GM12878 (cell line): ENCODE measurements around the gene NDUFC2. TPM values are rescaled to one million over a fixed set of nuclear protein-coding genes. Genes with fewer than 3 reads are reported as not detected.

ENCODE experiments used
- HDGF ChIP-seq: fragments of 450-650 bp; IDR thresholded peaks from 2 replicates; pipeline ENCODE4 v1.6.1; 2016; ENCODE audit warnings: antibody characterized with exemption
- IKZF2 ChIP-seq, 2 experiments: fragments of 450-650 bp; IDR thresholded peaks; 2 replicates each; pipeline ENCODE4 v1.6.1; 2017; ENCODE audit warnings: mild to moderate bottlenecking in 2 of 2, moderate library complexity in 2 of 2
- MEF2B ChIP-seq: fragments of 450-650 bp; IDR thresholded peaks from 2 replicates; pipeline ENCODE4 v1.6.1; 2018; ENCODE audit warnings: mild to moderate bottlenecking, moderate library complexity; ENCODE audit not compliant: partially characterized antibody, poor library complexity, severe bottlenecking
- MTA2 ChIP-seq: fragments of 450-650 bp; IDR thresholded peaks from 2 replicates; pipeline ENCODE4 v1.6.1; 2016; ENCODE audit warnings: low read depth, mild to moderate bottlenecking, moderate library complexity
- MXI1 ChIP-seq: fragments of 150-350 bp; IDR thresholded peaks from 2 replicates; pipeline ENCODE4 v1.6.1; 2011; ENCODE audit warnings: low read depth, mild to moderate bottlenecking, inconsistent platforms, low read length, improper control_type of control experiment
- NFIC ChIP-seq: IDR thresholded peaks from 2 replicates; pipeline ENCODE4 v1.6.1; 2012; ENCODE audit warnings: low read depth, mild to moderate bottlenecking, inconsistent platforms, low read length, moderate library complexity
- NFYA ChIP-seq: IDR thresholded peaks from 2 replicates; pipeline ENCODE4 v1.6.1; 2011; ENCODE audit warnings: low read depth, mild to moderate bottlenecking, low read length, improper control_type of control experiment, borderline replicate concordance
- PBX3 ChIP-seq: IDR thresholded peaks from 2 replicates; pipeline ENCODE4 v1.6.1; 2011; ENCODE audit warnings: mild to moderate bottlenecking, low read depth, low read length, moderate library complexity; ENCODE audit not compliant: insufficient replicate concordance
- RB1 ChIP-seq: fragments of 450-650 bp; formaldehyde crosslinking; IDR thresholded peaks from 2 replicates; pipeline ENCODE4 v1.6.1; 2017; ENCODE audit warnings: mild to moderate bottlenecking, borderline replicate concordance
- RUNX3 ChIP-seq: IDR thresholded peaks from 2 replicates; pipeline ENCODE4 v1.6.1; 2012; ENCODE audit warnings: low read length, inconsistent platforms
- SPI1 ChIP-seq: IDR thresholded peaks from 2 replicates; pipeline ENCODE4 v1.6.1; 2011; ENCODE audit warnings: low read depth, mild to moderate bottlenecking, low read length, moderate library complexity, borderline replicate concordance; ENCODE audit not compliant: insufficient read depth
- ZNF217 ChIP-seq: fragments of 450-650 bp; IDR thresholded peaks from 2 replicates; pipeline ENCODE4 v1.6.1; 2017; ENCODE audit warnings: antibody characterized with exemption, mild to moderate bottlenecking
- polyA plus RNA-seq, 11 experiments: library from polyadenylated mRNA; depleted of rRNA in 4 of 11; unstranded in 6 of 11; stranded (reverse) in 5 of 11; fragments of >200 nt; fragmentation: Nextera tagmentation in 4 of 11; fragmentation: Illumina TruSeq in 1 of 11; extraction: Ambion mirVana in 4 of 11; extraction: Trizol in 1 of 11; gene quantifications; 1 replicate in 1 of 11; 2 replicates in 10 of 11; pipeline versions ENCODE4 v1.2.1 to v1.2.3, GENCODE V29; 2011 to 2016; ENCODE audit warnings: inconsistent platforms in 2 of 11, missing spikeins in 2 of 11, low read depth in 1 of 11
- total RNA-seq, 4 experiments: library from RNA; depleted of rRNA in 3 of 4; stranded (reverse); fragments of >200 nt in 3 of 4; fragmentation: Illumina TruSeq in 1 of 4; extraction: Trizol in 1 of 4; gene quantifications; 2 replicates each; pipeline versions ENCODE4 v1.2.1 to v1.2.3, GENCODE V29; 2013 to 2021
- TF ChIP-seq, protein P1 (sequence below): fragments of 450-650 bp; formaldehyde crosslinking; IDR thresholded peaks from 2 replicates; pipeline ENCODE4 v1.5.0; 2022; ENCODE audit warnings: mild to moderate bottlenecking, missing genetic modification characterization

The NDUFC2 gene
- total and polyA plus RNA-seq, 10 of the 15 experiments (the other 5 are each of a cell fraction or from before 2014, with no cell fraction given): 103 to 529 (median 192) TPM

GRCh38 chr11:78112582-78113275 lies 33.1 kb upstream of the NDUFC2 start (continued):
- TF ChIP-seq, protein P1, sequence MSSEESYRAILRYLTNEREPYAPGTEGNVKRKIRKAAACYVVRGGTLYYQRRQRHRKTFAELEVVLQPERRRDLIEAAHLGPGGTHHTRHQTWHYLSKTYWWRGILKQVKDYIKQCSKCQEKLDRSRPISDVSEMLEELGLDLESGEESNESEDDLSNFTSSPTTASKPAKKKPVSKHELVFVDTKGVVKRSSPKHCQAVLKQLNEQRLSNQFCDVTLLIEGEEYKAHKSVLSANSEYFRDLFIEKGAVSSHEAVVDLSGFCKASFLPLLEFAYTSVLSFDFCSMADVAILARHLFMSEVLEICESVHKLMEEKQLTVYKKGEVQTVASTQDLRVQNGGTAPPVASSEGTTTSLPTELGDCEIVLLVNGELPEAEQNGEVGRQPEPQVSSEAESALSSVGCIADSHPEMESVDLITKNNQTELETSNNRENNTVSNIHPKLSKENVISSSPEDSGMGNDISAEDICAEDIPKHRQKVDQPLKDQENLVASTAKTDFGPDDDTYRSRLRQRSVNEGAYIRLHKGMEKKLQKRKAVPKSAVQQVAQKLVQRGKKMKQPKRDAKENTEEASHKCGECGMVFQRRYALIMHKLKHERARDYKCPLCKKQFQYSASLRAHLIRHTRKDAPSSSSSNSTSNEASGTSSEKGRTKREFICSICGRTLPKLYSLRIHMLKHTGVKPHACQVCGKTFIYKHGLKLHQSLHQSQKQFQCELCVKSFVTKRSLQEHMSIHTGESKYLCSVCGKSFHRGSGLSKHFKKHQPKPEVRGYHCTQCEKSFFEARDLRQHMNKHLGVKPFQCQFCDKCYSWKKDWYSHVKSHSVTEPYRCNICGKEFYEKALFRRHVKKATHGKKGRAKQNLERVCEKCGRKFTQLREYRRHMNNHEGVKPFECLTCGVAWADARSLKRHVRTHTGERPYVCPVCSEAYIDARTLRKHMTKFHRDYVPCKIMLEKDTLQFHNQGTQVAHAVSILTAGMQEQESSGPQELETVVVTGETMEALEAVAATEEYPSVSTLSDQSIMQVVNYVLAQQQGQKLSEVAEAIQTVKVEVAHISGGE (CRISPR knock-in tag): no peak
- TF ChIP-seq MTA2 (peak; percentile 83), ZNF217 (peak; percentile 72; the same call in 1 of the 2 replicates), SPI1 (peak; percentile 87), NFIC (peak; percentile 35; the same call in 1 of the 2 replicates), NFYA (no peak), RB1 (no peak), RUNX3 (peak; percentile 49; the same call in 1 of the 2 replicates), MEF2B (peak; percentile 21), MXI1 (no peak), HDGF (no peak), IKZF2 (IDR thresholded peaks at IDR 0.05) (peak; percentile 72 to 81), PBX3 (peak; percentile 73)
